Measurements from ENCODE around the gene NTNG2.
"Not testable (repeated sequence)": the region's sequence is repeated elsewhere in the genome, so short reads cannot be mapped to it uniquely, and the experiment has no call there.

The NTNG2 gene

GRCh38 chr9:132129535-132129934 lies 32.3 kb upstream of the NTNG2 start (continued):
- no peak for TF ChIP-seq CSRNP3 (CRISPR knock-in tag; IDR thresholded peaks at IDR 0.05)
- no peak for TF ChIP-seq TSHZ2 (CRISPR knock-in tag; IDR thresholded peaks at IDR 0.05)
- no peak for TF ChIP-seq ZC3H10 (CRISPR knock-in tag; IDR thresholded peaks at IDR 0.05)
- no peak for TF ChIP-seq TOX (CRISPR knock-in tag; IDR thresholded peaks at IDR 0.05; ENCODE audit: borderline replicate concordance)
- TF ChIP-seq CSDC2 (CRISPR knock-in tag; IDR thresholded peaks at IDR 0.05): no peak

GRCh38 chr9:132134085-132134484 lies 27.8 kb upstream of the NTNG2 start:
- not testable (repeated sequence) for ATAC-seq

- ATAC-seq: no peak
- no peak for TF ChIP-seq GLIS3 (CRISPR knock-in tag; IDR thresholded peaks at IDR 0.05)
- no peak for TF ChIP-seq PATZ1 (CRISPR knock-in tag; IDR thresholded peaks at IDR 0.05; ENCODE audit: borderline replicate concordance)
- no peak for TF ChIP-seq SNAI2 (CRISPR knock-in tag; IDR thresholded peaks at IDR 0.05)
- no peak for TF ChIP-seq BACH2 (CRISPR knock-in tag; IDR thresholded peaks at IDR 0.05; ENCODE audit: borderline replicate concordance)
- TF ChIP-seq TOX (CRISPR knock-in tag; IDR thresholded peaks at IDR 0.05; ENCODE audit: borderline replicate concordance): no peak
- TF ChIP-seq CREB5 (CRISPR knock-in tag; IDR thresholded peaks at IDR 0.05; ENCODE audit: low read depth): no peak
Measured at GRCh38 chr9:132135456-132135855, 26.4 kb upstream of the NTNG2 start.

- ATAC-seq: no peak
- TF ChIP-seq PPARA (CRISPR knock-in tag; IDR thresholded peaks at IDR 0.05; ENCODE audit: borderline replicate concordance): no peak
- TF ChIP-seq CREB5 (CRISPR knock-in tag; IDR thresholded peaks at IDR 0.05; ENCODE audit: low read depth): no peak
- TF ChIP-seq TOX (CRISPR knock-in tag; IDR thresholded peaks at IDR 0.05; ENCODE audit: borderline replicate concordance): no peak
- no peak for TF ChIP-seq ZNF8 (CRISPR knock-in tag; IDR thresholded peaks at IDR 0.05)
- TF ChIP-seq TCF4 (CRISPR knock-in tag; IDR thresholded peaks at IDR 0.05; ENCODE audit: borderline replicate concordance): no peak
- TF ChIP-seq POU6F1 (CRISPR knock-in tag; IDR thresholded peaks at IDR 0.05; ENCODE audit: borderline replicate concordance, low read depth): no peak
- no peak for TF ChIP-seq BACH2 (CRISPR knock-in tag; IDR thresholded peaks at IDR 0.05; ENCODE audit: borderline replicate concordance)
- TF ChIP-seq ZC3H10 (CRISPR knock-in tag; IDR thresholded peaks at IDR 0.05): no peak
- no peak for TF ChIP-seq PATZ1 (CRISPR knock-in tag; IDR thresholded peaks at IDR 0.05; ENCODE audit: borderline replicate concordance)
- no peak for TF ChIP-seq ISL1 (CRISPR knock-in tag; IDR thresholded peaks at IDR 0.05)
- TF ChIP-seq CSRNP3 (CRISPR knock-in tag; IDR thresholded peaks at IDR 0.05): no peak
- TF ChIP-seq CSDC2 (CRISPR knock-in tag; IDR thresholded peaks at IDR 0.05): no peak
- no peak for TF ChIP-seq TSHZ2 (CRISPR knock-in tag; IDR thresholded peaks at IDR 0.05)
- TF ChIP-seq GLIS3 (CRISPR knock-in tag; IDR thresholded peaks at IDR 0.05): no peak
- no peak for TF ChIP-seq ESRRG (CRISPR knock-in tag; IDR thresholded peaks at IDR 0.05)
Measured at GRCh38 chr9:132136151-132136780, 25.6 kb upstream of the NTNG2 start.
